Cardiac fibroblast (primary cell): ENCODE measurements around the gene MBTPS2.

Experiments
- DNase-seq, 2 donors: peaks; one replicate each; pipeline versions ENCODE4 v3.0.0 to v3.0.0-alpha.2; 2010; ENCODE audit warnings: low read depth in 2 of 2
- H3K4me3 ChIP-seq, 2 donors: replicated peaks in 1 of 2; 1 replicate in 1 of 2; 2 replicates in 1 of 2; pipeline ENCODE4 v1.5.1; 2011; ENCODE audit warnings: low read depth in 2 of 2, low read length in 2 of 2, mild to moderate bottlenecking in 2 of 2, moderate library complexity in 1 of 2
- TF ChIP-seq, protein P1 (sequence below): IDR thresholded peaks from one replicate; pipeline ENCODE4 v1.5.1; 2011; ENCODE audit warnings: low read depth, mild to moderate bottlenecking, low read length, inconsistent platforms

MBTPS2 gene

DNA sequence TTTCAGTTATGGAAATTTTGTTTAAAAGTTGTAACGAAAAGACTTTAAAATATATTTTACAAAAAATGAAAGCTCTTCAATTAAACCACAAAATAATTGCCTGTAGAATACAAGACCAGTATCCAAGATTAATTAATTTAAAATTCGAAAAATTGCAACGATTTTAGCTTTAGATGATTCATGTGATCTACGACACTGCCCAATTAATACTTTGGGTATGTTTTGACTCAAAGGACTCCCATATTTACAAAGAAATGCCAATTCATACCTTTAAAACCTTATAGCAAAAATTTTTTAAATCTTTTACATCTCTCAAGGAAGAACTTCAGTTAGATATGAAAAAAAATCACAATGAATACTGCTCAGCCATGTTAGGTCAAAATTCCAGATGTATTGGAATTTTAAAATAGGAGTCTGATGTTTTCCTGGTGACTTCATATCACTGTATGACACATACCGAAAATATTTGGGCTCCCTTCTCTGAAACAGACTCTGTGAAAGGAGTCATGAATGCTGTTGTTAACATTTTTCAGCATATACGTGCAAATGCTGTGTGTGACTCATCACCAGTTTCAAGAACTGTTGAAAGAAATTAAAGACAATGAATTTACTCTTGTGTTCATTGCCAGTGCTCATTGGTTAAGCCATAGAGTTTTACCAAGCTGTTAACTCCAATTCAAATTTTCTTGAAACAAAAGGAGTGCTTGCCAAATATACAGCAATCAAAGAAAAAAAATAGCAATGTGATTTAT, 87.3 kb downstream of the MBTPS2 start:
- peak; percentile 95 to 97 for DNase-seq
- TF ChIP-seq, protein P1, sequence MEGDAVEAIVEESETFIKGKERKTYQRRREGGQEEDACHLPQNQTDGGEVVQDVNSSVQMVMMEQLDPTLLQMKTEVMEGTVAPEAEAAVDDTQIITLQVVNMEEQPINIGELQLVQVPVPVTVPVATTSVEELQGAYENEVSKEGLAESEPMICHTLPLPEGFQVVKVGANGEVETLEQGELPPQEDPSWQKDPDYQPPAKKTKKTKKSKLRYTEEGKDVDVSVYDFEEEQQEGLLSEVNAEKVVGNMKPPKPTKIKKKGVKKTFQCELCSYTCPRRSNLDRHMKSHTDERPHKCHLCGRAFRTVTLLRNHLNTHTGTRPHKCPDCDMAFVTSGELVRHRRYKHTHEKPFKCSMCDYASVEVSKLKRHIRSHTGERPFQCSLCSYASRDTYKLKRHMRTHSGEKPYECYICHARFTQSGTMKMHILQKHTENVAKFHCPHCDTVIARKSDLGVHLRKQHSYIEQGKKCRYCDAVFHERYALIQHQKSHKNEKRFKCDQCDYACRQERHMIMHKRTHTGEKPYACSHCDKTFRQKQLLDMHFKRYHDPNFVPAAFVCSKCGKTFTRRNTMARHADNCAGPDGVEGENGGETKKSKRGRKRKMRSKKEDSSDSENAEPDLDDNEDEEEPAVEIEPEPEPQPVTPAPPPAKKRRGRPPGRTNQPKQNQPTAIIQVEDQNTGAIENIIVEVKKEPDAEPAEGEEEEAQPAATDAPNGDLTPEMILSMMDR: no peak
- peak overlapping the region in 1 of 2 donors; percentile 26 for H3K4me3 ChIP-seq

DNA sequence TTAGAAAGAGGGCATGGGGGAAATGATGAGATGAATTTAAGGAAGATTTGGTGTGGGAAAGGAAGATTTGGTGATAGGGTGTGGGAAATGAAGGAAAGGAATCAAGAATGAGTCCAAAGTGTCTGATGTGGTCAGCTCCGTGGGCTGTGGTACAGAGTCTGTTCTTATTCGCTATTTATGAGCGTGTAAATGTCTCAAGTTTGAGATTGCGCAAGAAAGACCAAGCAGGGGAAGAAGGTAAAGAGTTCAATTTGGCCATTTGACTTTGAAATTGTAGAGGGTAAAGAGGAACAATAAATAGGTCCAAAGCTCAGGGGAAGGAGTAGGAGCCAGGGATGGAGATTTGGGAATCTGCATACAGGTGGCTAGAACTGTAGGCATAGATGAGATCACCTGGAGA, 89.8 kb downstream of the MBTPS2 start:
- TF ChIP-seq, protein P1: no peak
- H3K4me3 ChIP-seq: no peak overlapping the region
- no peak for DNase-seq

DNA sequence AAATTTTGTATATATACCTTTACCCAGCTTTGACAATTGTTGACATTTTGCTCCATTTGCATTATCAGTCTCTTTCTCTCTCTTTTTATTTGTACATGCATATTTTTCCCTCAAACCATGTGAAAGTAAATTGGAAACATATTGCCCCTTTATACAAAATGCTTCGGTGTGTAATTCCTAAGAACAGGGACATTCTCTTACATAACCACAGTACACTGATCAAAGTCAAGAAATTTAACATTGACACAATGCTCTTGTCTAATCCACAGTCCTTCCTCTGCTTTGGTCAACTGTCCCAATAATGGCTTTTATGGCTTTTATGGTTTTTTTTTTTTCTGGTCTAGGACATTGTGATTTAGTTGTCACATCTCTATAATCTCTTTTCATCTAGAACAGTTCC, 91.6 kb downstream of the MBTPS2 start:
- DNase-seq: no peak
- TF ChIP-seq, protein P1: no peak
- no peak overlapping the region for H3K4me3 ChIP-seq

DNA sequence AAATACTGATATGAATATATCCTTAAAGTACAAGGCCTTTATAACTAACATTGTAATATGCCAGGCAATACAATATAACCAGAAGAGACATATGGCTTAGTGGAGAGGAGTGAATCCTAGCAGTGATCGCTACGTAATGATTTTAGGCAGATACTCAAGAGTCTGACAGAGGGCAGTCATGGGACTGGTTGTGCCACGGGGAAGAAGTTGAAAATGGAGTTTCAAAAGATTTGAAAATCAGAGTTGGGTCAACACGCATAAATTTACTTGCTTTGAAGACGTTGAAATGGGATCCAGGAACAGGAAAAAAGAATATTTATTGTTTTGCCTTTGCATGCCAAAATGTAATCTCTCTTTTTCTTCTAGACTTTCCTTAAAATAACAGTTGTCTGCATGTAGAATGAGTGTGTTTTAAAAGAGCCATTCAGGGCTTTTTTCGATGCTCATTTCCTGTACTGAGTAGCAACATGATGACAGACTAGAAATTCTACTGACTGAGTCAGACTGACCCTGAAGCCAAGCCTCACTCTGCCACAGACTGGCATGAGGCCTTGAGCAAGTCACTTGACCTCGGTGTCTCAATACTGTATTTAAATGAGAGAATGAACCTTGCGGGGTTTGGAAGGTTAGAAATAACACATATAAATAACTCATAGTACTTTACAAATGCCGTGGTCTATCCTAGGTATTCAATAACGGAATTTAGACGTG, 93.0 kb downstream of the MBTPS2 start:
- TF ChIP-seq, protein P1: no peak
- DNase-seq: peak; percentile 90
- H3K4me3 ChIP-seq: no peak overlapping the region

DNA sequence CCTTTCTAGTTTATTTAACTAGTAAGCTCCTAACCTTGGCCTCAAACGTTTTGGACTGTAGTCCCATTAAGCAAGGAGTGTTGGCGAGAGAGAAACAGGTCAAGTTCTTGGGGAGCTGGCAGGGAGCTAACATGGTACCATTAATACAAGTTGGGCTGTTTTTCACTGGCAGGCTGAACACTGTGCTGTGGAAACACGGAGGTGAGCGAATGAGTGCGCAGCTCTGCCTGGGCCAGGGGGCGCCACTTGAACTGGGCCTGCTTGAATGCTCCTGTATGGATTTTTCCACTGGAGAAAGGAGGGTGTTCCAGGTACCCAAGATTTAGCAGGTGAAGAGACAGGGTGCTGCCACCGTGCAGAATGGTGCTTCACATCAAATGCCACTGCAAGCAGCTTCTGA, 93.7 kb downstream of the MBTPS2 start:
- H3K4me3 ChIP-seq: no peak overlapping the region
- TF ChIP-seq, protein P1: no peak
- no peak for DNase-seq

DNA sequence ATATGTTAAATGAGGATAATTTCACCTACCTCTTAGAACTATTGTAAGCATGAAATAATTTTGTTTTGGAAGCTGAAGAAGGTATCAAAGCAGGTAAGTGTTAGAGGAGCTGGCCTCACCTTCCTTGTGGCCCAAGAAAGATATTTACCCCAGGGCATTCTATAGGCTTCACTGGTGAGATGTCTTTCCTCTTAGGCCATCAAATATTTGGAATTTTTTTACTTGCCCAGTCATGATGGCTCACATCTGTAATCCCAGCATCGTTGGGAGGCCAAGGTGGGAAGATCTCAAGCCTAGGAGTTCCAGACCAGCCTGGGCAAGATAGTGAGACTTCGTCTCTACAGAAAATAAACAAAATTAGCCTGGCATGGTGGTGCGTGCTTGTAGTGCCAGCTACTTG, 95.0 kb downstream of the MBTPS2 start:
- TF ChIP-seq, protein P1: no peak
- DNase-seq: no peak
- H3K4me3 ChIP-seq: no peak overlapping the region
